GM12873 (cell line): ENCODE measurements around the gene CUBN.

Experiments used
- CTCF ChIP-seq: IDR thresholded peaks from 2 replicates; pipeline ENCODE4 v1.5.1; 2012; ENCODE audit warnings: low read depth, mild to moderate bottlenecking, moderate library complexity, low read length, control low read depth; ENCODE audit not compliant: insufficient read depth; ENCODE audit errors: missing control alignments

Gene CUBN

GRCh38 chr10:17153321-17153720 is 23.7 kb upstream of the CUBN start:
- no peak for TF ChIP-seq CTCF

- TF ChIP-seq CTCF, result no peak
These were observed 22.1 kb upstream of the CUBN start for GRCh38 chr10:17151716-17152115.

- no peak for TF ChIP-seq CTCF
These were observed 18.4 kb upstream of the CUBN start for GRCh38 chr10:17147884-17148489.

GRCh38 chr10:17146892-17147291 is 17.3 kb upstream of the CUBN start:
- TF ChIP-seq CTCF, result no peak

- TF ChIP-seq CTCF, result no peak
These were observed 15.6 kb upstream of the CUBN start for GRCh38 chr10:17145239-17145638.

- no peak for TF ChIP-seq CTCF
These were observed 15.1 kb upstream of the CUBN start for GRCh38 chr10:17144757-17145156.

- no peak for TF ChIP-seq CTCF
These were observed 14.4 kb upstream of the CUBN start for GRCh38 chr10:17144032-17144431.
